ENCODE measurements around the gene MEIS1. TPM values are rescaled to one million over a fixed set of nuclear protein-coding genes. Genes with fewer than 3 reads are reported as not detected.

MEIS1 gene
- total RNA-seq, 1 donor from 2014 or later: not detected

DNA sequence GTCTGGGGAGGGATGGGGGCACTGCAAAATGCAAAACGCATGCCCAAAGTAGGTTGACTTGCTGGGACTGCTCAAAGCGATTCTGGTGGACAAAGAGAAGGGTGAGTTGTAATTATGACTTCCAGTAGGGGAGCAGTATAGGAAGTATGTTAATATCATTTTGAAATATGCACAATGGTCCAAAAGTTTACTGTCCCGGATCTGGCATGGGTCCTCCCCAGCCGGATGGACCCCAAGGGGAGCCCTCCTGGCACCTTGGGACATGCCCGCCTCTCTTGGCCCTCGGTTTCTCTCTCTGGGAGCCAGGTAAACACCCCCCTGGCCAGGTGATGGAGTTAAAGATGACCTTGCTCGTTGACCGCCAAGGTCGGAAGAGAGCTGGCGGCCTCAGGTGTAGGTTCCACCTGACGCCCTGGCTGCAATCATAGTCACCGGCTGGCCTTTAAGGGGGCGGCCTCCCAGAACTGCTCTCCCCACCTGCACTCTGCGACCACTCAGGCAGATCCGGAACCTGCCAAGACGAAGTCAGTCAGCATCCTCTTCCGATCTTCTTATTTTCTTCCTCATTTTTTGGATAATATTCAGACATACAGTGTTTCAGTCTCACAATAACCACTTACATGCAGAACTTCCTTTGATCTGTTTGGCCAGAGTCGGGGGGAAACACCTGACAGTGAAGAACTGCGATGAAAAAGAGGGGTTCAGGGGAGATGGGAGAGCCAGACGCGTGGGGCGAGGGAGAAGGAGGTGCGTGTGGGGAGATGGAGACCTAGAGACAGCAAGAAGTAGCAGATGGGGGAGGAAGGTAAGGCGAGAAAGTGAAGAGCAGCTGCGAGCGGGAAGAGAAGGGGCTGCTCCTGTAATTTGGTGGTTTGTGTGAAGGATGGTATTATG is 148.3 kb downstream of the MEIS1 start:
- H3K27me3 Mint-ChIP-seq: peaks cover 29% of the 10 kb centered on the region
- no peaks in the 10 kb centered on the region for H3K9me3 Mint-ChIP-seq
- no peak for ATAC-seq (ENCODE audit: low read depth)

DNA sequence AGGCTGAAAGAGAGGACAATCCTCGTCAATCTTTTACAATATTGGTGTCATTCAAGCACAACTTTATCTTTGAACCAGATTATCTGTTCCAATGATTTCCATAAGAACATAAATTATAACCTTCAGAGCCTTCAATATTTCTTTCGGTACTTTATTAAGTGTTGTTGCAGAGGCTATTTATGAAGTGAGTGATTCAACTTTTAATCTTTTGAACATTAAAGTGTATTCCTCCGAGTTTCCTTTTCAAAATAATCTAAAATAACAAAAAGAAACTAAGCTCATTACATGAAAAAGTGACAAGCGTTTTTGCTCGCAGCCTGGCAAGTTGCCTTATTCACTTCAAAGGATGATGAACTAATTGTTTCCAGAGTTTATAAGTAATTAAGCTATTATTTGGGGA is 149.0 kb downstream of the MEIS1 start:
- ChIA-PET CTCF (no interaction called here), POLR2A (no interaction called here)
- H3K36me3 Mint-ChIP-seq (ENCODE audit: low read depth): no peaks in the 10 kb centered on the region

More for the DNA sequence above, 148.3 kb downstream of the MEIS1 start:
- no peak for DNase-seq
- intact Hi-C loops (cut with micrococcal nuclease): loop anchor here (2.0 kb wide), 1 partner anchor 148 kb away; the partner anchor contains the start of gene MEIS1
- TF ChIP-seq, protein P1, sequence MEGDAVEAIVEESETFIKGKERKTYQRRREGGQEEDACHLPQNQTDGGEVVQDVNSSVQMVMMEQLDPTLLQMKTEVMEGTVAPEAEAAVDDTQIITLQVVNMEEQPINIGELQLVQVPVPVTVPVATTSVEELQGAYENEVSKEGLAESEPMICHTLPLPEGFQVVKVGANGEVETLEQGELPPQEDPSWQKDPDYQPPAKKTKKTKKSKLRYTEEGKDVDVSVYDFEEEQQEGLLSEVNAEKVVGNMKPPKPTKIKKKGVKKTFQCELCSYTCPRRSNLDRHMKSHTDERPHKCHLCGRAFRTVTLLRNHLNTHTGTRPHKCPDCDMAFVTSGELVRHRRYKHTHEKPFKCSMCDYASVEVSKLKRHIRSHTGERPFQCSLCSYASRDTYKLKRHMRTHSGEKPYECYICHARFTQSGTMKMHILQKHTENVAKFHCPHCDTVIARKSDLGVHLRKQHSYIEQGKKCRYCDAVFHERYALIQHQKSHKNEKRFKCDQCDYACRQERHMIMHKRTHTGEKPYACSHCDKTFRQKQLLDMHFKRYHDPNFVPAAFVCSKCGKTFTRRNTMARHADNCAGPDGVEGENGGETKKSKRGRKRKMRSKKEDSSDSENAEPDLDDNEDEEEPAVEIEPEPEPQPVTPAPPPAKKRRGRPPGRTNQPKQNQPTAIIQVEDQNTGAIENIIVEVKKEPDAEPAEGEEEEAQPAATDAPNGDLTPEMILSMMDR (IDR thresholded peaks at IDR 0.05): no peak
- Mint-ChIP-seq H3K27ac (no peak overlapping the region), H3K4me1 (no peaks in the 10 kb centered on the region), H3K36me3 (ENCODE audit: low read depth) (no peaks in the 10 kb centered on the region), H3K4me3 (no peak overlapping the region)
- ChIA-PET POLR2A (no interaction called here), CTCF (no interaction called here)

DNA sequence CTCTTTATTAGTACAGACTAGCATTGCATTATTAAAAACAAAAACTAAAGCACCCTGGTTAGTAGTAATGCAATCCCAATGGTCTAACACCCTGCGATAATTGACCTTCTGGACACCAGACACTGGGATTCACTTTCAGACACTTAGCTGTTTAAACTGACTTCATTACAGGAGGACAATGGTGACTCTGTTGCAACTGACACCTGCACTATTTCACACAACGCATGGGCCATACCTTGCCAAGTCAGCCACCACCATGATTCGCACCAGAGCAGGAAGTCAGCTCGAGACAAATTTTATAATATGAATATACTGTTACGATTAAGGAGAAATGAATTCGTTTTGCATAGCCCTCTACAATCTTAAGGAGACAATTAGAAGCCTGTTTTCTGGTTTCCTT is 150.7 kb downstream of the MEIS1 start:
- Mint-ChIP-seq H3K4me3 (no peak overlapping the region), H3K27me3 (peaks cover 13% of the 10 kb centered on the region), H3K36me3 (ENCODE audit: low read depth) (no peaks in the 10 kb centered on the region), H3K27ac (no peak overlapping the region), H3K4me1 (no peaks in the 10 kb centered on the region), H3K9me3 (no peaks in the 10 kb centered on the region)
- CTCF ChIA-PET: no interaction called here
- intact Hi-C loops (cut with micrococcal nuclease): no loop called here
- TF ChIP-seq, protein P1 (IDR thresholded peaks at IDR 0.05): no peak
- no peak for ATAC-seq (ENCODE audit: low read depth)
- POLR2A ChIA-PET: no interaction called here
- DNase-seq: no peak

More for the DNA sequence above, 149.0 kb downstream of the MEIS1 start:
- DNase-seq: no peak
- intact Hi-C loops (cut with micrococcal nuclease): loop anchor here (2.0 kb wide), 1 partner anchor 149 kb away; the partner anchor contains the start of gene MEIS1
- TF ChIP-seq, protein P1 (IDR thresholded peaks at IDR 0.05): no peak
- Mint-ChIP-seq H3K27me3 (peaks cover 23% of the 10 kb centered on the region), H3K27ac (no peak overlapping the region), H3K4me1 (no peaks in the 10 kb centered on the region), H3K4me3 (no peak overlapping the region), H3K9me3 (no peaks in the 10 kb centered on the region)
- ATAC-seq (ENCODE audit: low read depth): no peak

GRCh38 chr2:66587216-66587615 is 152.3 kb downstream of the MEIS1 start:
- ChIA-PET POLR2A (no interaction called here), CTCF (no interaction called here)
- intact Hi-C loops (cut with micrococcal nuclease): no loop called here
- no peak overlapping the region for H3K4me3 Mint-ChIP-seq
- H3K27me3 Mint-ChIP-seq: peaks cover 7% of the 10 kb centered on the region
- no peaks in the 10 kb centered on the region for H3K9me3 Mint-ChIP-seq
- ATAC-seq (ENCODE audit: low read depth) (no peak), DNase-seq (no peak)
- TF ChIP-seq, protein P1 (IDR thresholded peaks at IDR 0.05): no peak
- H3K36me3 Mint-ChIP-seq (ENCODE audit: low read depth): no peaks in the 10 kb centered on the region
- H3K4me1 Mint-ChIP-seq: no peaks in the 10 kb centered on the region
- no peak overlapping the region for H3K27ac Mint-ChIP-seq

DNA sequence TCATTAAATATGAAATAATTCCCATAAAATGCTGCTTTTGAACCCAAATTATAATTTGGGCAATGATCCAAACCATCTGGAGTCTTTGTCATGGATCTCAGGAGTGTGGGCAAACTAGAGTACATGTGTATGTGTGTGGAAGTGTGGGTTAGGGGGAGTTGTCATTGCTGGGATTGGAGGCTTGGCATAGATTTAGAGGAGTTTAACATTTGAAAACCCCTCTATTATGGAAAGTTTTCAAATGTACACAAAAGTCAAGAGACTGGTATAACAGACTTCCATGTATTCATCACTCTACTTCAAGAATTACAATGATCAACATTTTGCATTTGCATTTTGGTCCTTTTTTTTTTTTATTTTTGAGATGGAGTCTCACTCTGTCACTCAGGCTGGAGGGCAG is 159.1 kb downstream of the MEIS1 start:
- ATAC-seq (ENCODE audit: low read depth) (no peak), DNase-seq (no peak)
- POLR2A ChIA-PET: no interaction called here
- Mint-ChIP-seq H3K4me3 (no peak overlapping the region), H3K27ac (no peak overlapping the region), H3K9me3 (peaks cover 2% of the 10 kb centered on the region), H3K36me3 (ENCODE audit: low read depth) (no peaks in the 10 kb centered on the region), H3K27me3 (peaks cover 5% of the 10 kb centered on the region), H3K4me1 (no peaks in the 10 kb centered on the region)
- intact Hi-C loops (cut with micrococcal nuclease): no loop called here
- TF ChIP-seq, protein P1 (IDR thresholded peaks at IDR 0.05): no peak
- CTCF ChIA-PET: no interaction called here
